HEK293 (cell line): ENCODE data around the gene DLG2.

Source experiments
- CTCF ChIA-PET: fragments of 350-600 bp; formaldehyde crosslinking; extraction: SDS; loops from one replicate; lab custom pipeline; 2021; ENCODE audit warnings: antibody characterized with exemption; lab: Yijun Ruan, JAX
- POLR2A ChIA-PET: fragments of 300-600 bp; formaldehyde crosslinking; extraction: SDS; loops from one replicate; lab custom pipeline; 2020; ENCODE audit warnings: antibody characterized with exemption, inconsistent platforms; lab: Yijun Ruan, JAX
- H3K27ac ChIP-seq: fragments of 200-500 bp; sonication (Bioruptor generic); 2 replicates; pipeline ENCODE4 v1.5.1; 2014; ENCODE audit warnings: low read depth, low read length, control low read depth, inconsistent platforms; ENCODE audit errors: extremely low read depth
- H3K36me3 ChIP-seq, 2 experiments: fragments of 200-500 bp in 1 of 2; sonication (Bioruptor generic) in 1 of 2; 1 replicate in 1 of 2; 2 replicates in 1 of 2; pipeline ENCODE4 v1.5.1; 2014 to 2017; ENCODE audit warnings: inconsistent platforms in 2 of 2, low read length in 2 of 2; ENCODE audit not compliant: control insufficient read depth in 2 of 2, insufficient read depth in 1 of 2
- H3K4me1 ChIP-seq: fragments of 200-500 bp; sonication (Bioruptor generic); 2 replicates; pipeline ENCODE4 v1.5.1; 2014; ENCODE audit warnings: mild to moderate bottlenecking, low read length, inconsistent platforms; ENCODE audit not compliant: control insufficient read depth, insufficient read depth
- H3K4me3 ChIP-seq: 2 replicates; pipeline ENCODE4 v1.5.1; 2011; ENCODE audit warnings: low read depth, mild to moderate bottlenecking, control low read depth, low read length, moderate library complexity
- H3K9me3 ChIP-seq: fragments of 200-500 bp; sonication (Bioruptor generic); 2 replicates; pipeline ENCODE4 v1.5.1; 2014; ENCODE audit warnings: low read depth, low read length, inconsistent platforms; ENCODE audit not compliant: control insufficient read depth, insufficient read depth
- TCF7L2 ChIP-seq: IDR thresholded peaks from 2 replicates; pipeline ENCODE4 v1.6.1; 2011; ENCODE audit warnings: low read depth, mild to moderate bottlenecking, inconsistent platforms, low read length, moderate library complexity, borderline replicate concordance
- ZBTB21 ChIP-seq: fragments of 450-650 bp; formaldehyde crosslinking; IDR thresholded peaks from 2 replicates; pipeline ENCODE4 v1.5.1; 2017; ENCODE audit warnings: missing biosample characterization, missing genetic modification characterization
- ZFHX2 ChIP-seq: fragments of 450-650 bp; formaldehyde crosslinking; conservative IDR thresholded peaks from 2 replicates; pipeline ENCODE4 v1.5.1; 2016; ENCODE audit warnings: missing biosample characterization, missing genetic modification characterization
- ZNF146 ChIP-seq: fragments of 450-650 bp; formaldehyde crosslinking; IDR thresholded peaks from 2 replicates; pipeline ENCODE4 v1.5.1; 2016; ENCODE audit warnings: missing biosample characterization, missing genetic modification characterization
- ZNF280D ChIP-seq: fragments of 450-650 bp; formaldehyde crosslinking; IDR thresholded peaks from 2 replicates; pipeline ENCODE4 v1.5.1; 2016; ENCODE audit warnings: missing biosample characterization, missing genetic modification characterization
- ZNF394 ChIP-seq: fragments of 450-650 bp; formaldehyde crosslinking; IDR thresholded peaks from 2 replicates; pipeline ENCODE4 v1.5.1; 2016; ENCODE audit warnings: missing biosample characterization, missing genetic modification characterization, mild to moderate bottlenecking, moderate library complexity, borderline replicate concordance
- ZNF510 ChIP-seq: fragments of 450-650 bp; formaldehyde crosslinking; IDR thresholded peaks from 2 replicates; pipeline ENCODE4 v1.5.1; 2018; ENCODE audit warnings: mild to moderate bottlenecking, missing genetic modification characterization, missing biosample characterization; ENCODE audit not compliant: insufficient replicate concordance
- ZNF558 ChIP-seq: fragments of 450-650 bp; formaldehyde crosslinking; IDR thresholded peaks from 2 replicates; pipeline ENCODE4 v1.5.1; 2016; ENCODE audit warnings: missing biosample characterization, missing genetic modification characterization
- ZNF596 ChIP-seq: fragments of 450-650 bp; IDR thresholded peaks from 2 replicates; pipeline ENCODE4 v1.5.0; 2018; ENCODE audit warnings: missing biosample characterization, mild to moderate bottlenecking, missing genetic modification characterization, moderate library complexity
- ZNF639 ChIP-seq: fragments of 450-650 bp; formaldehyde crosslinking; IDR thresholded peaks from 2 replicates; pipeline ENCODE4 v1.5.1; 2016; ENCODE audit warnings: missing biosample characterization, missing genetic modification characterization
- ZNF664 ChIP-seq: fragments of 450-650 bp; formaldehyde crosslinking; IDR thresholded peaks from 2 replicates; pipeline ENCODE4 v1.5.1; 2016; ENCODE audit warnings: missing biosample characterization, missing genetic modification characterization
- ZNF747 ChIP-seq: fragments of 450-650 bp; formaldehyde crosslinking; IDR thresholded peaks from 2 replicates; pipeline ENCODE4 v1.5.1; 2016; ENCODE audit warnings: missing biosample characterization, missing genetic modification characterization
- TF ChIP-seq, protein P1 (sequence below): fragments of 450-650 bp; formaldehyde crosslinking; IDR thresholded peaks from 2 replicates; pipeline ENCODE4 v1.5.1; 2017; ENCODE audit warnings: missing biosample characterization, mild to moderate bottlenecking, missing genetic modification characterization, moderate library complexity
- TF ChIP-seq, protein P2 (sequence below): fragments of 450-650 bp; formaldehyde crosslinking; IDR thresholded peaks from 2 replicates; pipeline ENCODE4 v1.5.1; 2016; ENCODE audit warnings: missing biosample characterization, missing genetic modification characterization

The DLG2 gene

DNA sequence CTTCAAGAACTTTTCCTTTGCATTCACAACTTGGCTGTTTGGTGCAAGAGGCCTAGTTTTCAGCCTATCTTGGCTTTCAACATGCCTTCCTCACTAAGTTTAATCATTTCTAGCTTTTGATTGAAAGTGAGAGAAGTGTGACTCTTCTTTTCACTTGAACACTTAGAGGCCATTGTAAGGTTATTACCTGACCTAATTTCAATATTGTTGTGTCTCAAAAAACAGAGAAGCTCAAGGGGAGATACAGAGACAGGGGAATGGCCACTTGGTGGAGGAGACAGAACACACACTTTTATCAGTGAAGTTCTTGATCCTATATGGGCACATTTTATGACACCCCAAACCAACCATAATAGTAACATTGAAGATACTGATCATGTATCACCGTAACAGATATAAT is 532.3 kb downstream of the DLG2 start (continued):
- TF ChIP-seq ZNF280D (no peak), ZNF558 (tag by site-specific recombination) (no peak), ZNF146 (tag by site-specific recombination) (no peak), TCF7L2 (no peak), ZNF664 (no peak)
- TF ChIP-seq, protein P1, sequence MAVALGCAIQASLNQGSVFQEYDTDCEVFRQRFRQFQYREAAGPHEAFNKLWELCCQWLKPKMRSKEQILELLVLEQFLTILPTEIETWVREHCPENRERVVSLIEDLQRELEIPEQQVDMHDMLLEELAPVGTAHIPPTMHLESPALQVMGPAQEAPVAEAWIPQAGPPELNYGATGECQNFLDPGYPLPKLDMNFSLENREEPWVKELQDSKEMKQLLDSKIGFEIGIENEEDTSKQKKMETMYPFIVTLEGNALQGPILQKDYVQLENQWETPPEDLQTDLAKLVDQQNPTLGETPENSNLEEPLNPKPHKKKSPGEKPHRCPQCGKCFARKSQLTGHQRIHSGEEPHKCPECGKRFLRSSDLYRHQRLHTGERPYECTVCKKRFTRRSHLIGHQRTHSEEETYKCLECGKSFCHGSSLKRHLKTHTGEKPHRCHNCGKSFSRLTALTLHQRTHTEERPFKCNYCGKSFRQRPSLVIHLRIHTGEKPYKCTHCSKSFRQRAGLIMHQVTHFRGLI (tag by site-specific recombination) = no peak
- TF ChIP-seq, all 188 proteins: peak for 0

DNA sequence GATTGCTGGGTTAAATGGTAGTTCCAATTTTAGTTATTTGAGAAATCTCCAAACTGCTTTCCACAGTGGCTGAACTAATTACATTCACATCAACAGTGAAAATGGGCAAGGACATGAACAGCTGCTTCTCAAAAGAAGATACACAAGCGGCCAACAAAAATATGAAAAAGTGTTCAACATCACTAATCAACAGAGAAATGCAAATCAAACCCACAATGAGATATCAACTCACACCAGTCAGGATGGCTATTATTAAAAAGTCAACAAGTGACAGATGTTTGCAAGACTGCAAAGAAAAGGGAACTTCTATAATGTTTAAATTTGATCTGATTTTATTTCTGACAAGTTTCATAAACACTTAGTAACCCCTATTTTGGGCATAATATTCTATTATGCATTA is 537.5 kb downstream of the DLG2 start:
- TF ChIP-seq ZNF639 (no peak), ZNF394 (no peak), ZNF510 (tag by site-specific recombination) (no peak), ZNF596 (no peak)
- TF ChIP-seq, protein P2, sequence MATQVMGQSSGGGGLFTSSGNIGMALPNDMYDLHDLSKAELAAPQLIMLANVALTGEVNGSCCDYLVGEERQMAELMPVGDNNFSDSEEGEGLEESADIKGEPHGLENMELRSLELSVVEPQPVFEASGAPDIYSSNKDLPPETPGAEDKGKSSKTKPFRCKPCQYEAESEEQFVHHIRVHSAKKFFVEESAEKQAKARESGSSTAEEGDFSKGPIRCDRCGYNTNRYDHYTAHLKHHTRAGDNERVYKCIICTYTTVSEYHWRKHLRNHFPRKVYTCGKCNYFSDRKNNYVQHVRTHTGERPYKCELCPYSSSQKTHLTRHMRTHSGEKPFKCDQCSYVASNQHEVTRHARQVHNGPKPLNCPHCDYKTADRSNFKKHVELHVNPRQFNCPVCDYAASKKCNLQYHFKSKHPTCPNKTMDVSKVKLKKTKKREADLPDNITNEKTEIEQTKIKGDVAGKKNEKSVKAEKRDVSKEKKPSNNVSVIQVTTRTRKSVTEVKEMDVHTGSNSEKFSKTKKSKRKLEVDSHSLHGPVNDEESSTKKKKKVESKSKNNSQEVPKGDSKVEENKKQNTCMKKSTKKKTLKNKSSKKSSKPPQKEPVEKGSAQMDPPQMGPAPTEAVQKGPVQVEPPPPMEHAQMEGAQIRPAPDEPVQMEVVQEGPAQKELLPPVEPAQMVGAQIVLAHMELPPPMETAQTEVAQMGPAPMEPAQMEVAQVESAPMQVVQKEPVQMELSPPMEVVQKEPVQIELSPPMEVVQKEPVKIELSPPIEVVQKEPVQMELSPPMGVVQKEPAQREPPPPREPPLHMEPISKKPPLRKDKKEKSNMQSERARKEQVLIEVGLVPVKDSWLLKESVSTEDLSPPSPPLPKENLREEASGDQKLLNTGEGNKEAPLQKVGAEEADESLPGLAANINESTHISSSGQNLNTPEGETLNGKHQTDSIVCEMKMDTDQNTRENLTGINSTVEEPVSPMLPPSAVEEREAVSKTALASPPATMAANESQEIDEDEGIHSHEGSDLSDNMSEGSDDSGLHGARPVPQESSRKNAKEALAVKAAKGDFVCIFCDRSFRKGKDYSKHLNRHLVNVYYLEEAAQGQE (tag by site-specific recombination) = no peak
- CTCF ChIA-PET = no interaction called here
- POLR2A ChIA-PET = no interaction called here
- Histone ChIP-seq H3K36me3 (no peaks in the 10 kb centered on the region), H3K4me1 (no peaks in the 10 kb centered on the region), H3K9me3 (no peaks in the 10 kb centered on the region), H3K27ac (no peak overlapping the region), H3K4me3 (no peak overlapping the region)

DNA sequence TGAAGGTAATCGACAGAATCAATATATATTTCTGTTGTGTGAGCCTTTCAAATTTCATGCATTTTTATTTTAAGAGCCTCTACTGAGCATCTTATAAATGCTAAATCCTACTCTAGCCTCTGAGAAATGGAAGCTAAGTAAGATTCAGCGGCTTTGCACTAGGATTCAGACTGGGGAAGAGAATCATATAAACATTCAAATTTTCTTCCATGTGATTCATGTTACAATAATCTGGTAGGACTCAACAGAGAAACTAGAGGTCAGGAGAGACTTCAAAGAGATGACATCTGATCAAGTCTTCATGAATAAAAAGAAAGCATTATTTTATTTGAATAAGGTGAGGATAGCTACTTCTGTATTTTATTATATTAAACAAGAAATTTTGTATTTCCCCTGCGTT is 538.9 kb downstream of the DLG2 start:
- Histone ChIP-seq H3K9me3 (no peaks in the 10 kb centered on the region), H3K27ac (no peak overlapping the region), H3K36me3 (no peaks in the 10 kb centered on the region), H3K4me3 (no peak overlapping the region), H3K4me1 (no peaks in the 10 kb centered on the region)
- no peak for TF ChIP-seq ZFHX2 (tag by site-specific recombination)
- no peak for TF ChIP-seq ZNF747
- TF ChIP-seq ZBTB21 (tag by site-specific recombination) = no peak
- POLR2A ChIA-PET = interaction anchor here (0.6 kb wide), 1 partner anchor 492 kb away, joined by 9 read pairs; no protein-coding TSS in a partner anchor
- CTCF ChIA-PET = no interaction called here
